ENCODE measurements around the gene LRRC66. TPM values are rescaled to one million over a fixed set of nuclear protein-coding genes. Genes with fewer than 3 reads are reported as not detected.

LRRC66 gene
- total RNA-seq, 1 experiment from 2014 or later = not detected

- H2BK15ac ChIP-seq (ENCODE audit: low read depth, low read length) = no peak overlapping the region
- no peak overlapping the region for H3K4ac ChIP-seq (ENCODE audit: low read depth, low read length)
- H3K79me2 ChIP-seq (ENCODE audit: insufficient read depth, low read length) = no peaks in the 10 kb centered on the region
- H3K9me3 Mint-ChIP-seq = peaks cover 13 to 14% of the 10 kb centered on the region in 2 experiments
- no peak overlapping the region for H2BK12ac ChIP-seq (ENCODE audit: insufficient read length, low read depth, low read length)
- H4K20me1 ChIP-seq (ENCODE audit: control insufficient read depth, insufficient read depth, insufficient read length) = no peaks in the 10 kb centered on the region
- H3K18ac ChIP-seq (ENCODE audit: insufficient read length, low read depth, low read length) = peak overlapping the region; percentile 71
- peak overlapping the region; percentile 57 for H2AFZ ChIP-seq (ENCODE audit: low read length)
- H4K5ac ChIP-seq (ENCODE audit: insufficient read length, low read depth, low read length) = no peak overlapping the region
- WGBS (ENCODE audit: extremely low coverage, insufficient read length, low lambda C conversion rate) = no CpG with 5 or more reads among the region's 46 CpGs
- H4K91ac ChIP-seq (ENCODE audit: insufficient read length, low read depth, low read length) = no peak overlapping the region
- H2AK5ac ChIP-seq (ENCODE audit: insufficient read length, low read length) = no peak overlapping the region
- no peak overlapping the region for H2BK20ac ChIP-seq (ENCODE audit: low read depth, low read length, poor library complexity, severe bottlenecking)
- H3K27me3 Mint-ChIP-seq (ENCODE audit: low read depth) = peaks cover 22% of the 10 kb centered on the region
- peak overlapping the region; percentile 82 to 85 for H3K4me3 Mint-ChIP-seq
- H3K4me2 ChIP-seq (ENCODE audit: insufficient read depth, insufficient read length, low read length) = peak overlapping the region; percentile 64
- no peak overlapping the region for H3K23ac ChIP-seq (ENCODE audit: insufficient read length, low read depth, low read length)
- DNase-seq = peak; percentile 94
- H3K23me2 ChIP-seq (ENCODE audit: insufficient read length, low read depth, low read length, poor library complexity, severe bottlenecking) = peaks cover 10% of the 10 kb centered on the region
- H3K79me1 ChIP-seq (ENCODE audit: insufficient read depth, low read depth, low read length, poor library complexity, severe bottlenecking) = no peaks in the 10 kb centered on the region
- H3K9me3 ChIP-seq (ENCODE audit: control insufficient read depth, low read depth, low read length) = no peaks in the 10 kb centered on the region
- no peak overlapping the region for H2BK5ac ChIP-seq (ENCODE audit: insufficient read length, low read length)
- no peak overlapping the region for H3K56ac ChIP-seq (ENCODE audit: insufficient read length, low read depth, low read length)
- peak overlapping the region; percentile 21 for H3K9ac ChIP-seq (ENCODE audit: extremely low read depth, insufficient read length, low read length)
- no peak overlapping the region for H2BK120ac ChIP-seq (ENCODE audit: low read depth, low read length, poor library complexity, severe bottlenecking)
- TF ChIP-seq, protein P1, sequence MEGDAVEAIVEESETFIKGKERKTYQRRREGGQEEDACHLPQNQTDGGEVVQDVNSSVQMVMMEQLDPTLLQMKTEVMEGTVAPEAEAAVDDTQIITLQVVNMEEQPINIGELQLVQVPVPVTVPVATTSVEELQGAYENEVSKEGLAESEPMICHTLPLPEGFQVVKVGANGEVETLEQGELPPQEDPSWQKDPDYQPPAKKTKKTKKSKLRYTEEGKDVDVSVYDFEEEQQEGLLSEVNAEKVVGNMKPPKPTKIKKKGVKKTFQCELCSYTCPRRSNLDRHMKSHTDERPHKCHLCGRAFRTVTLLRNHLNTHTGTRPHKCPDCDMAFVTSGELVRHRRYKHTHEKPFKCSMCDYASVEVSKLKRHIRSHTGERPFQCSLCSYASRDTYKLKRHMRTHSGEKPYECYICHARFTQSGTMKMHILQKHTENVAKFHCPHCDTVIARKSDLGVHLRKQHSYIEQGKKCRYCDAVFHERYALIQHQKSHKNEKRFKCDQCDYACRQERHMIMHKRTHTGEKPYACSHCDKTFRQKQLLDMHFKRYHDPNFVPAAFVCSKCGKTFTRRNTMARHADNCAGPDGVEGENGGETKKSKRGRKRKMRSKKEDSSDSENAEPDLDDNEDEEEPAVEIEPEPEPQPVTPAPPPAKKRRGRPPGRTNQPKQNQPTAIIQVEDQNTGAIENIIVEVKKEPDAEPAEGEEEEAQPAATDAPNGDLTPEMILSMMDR (conservative IDR thresholded peaks at IDR 0.05) = no peak
- no peak overlapping the region for H4K8ac ChIP-seq (replicated peaks; ENCODE audit: insufficient read length, low read depth, low read length)
- no peak overlapping the region for H3K27ac ChIP-seq (ENCODE audit: insufficient read length, low read depth, low read length)
- H3K27ac Mint-ChIP-seq = peak overlapping the region in 1 of 3 experiments; percentile 97; a peak in 2 of 7 replicates
- H3K4me1 ChIP-seq (ENCODE audit: insufficient read depth, low read length) = no peaks in the 10 kb centered on the region
- H3K14ac ChIP-seq (ENCODE audit: insufficient read depth, low read length) = peak overlapping the region; percentile 80; the same call in 1 of the 2 replicates
- peaks cover 7 to 9% (median 8%) of the 10 kb centered on the region in 3 experiments; a peak in 6 of 7 replicates for H3K36me3 Mint-ChIP-seq (ENCODE audit: insufficient read depth in 1 of 3, low read depth in 3 of 3)
- no peak overlapping the region for H3T11ph ChIP-seq (ENCODE audit: low read length)
- peaks cover 19 to 34% of the 10 kb centered on the region in 2 experiments for H3K4me1 Mint-ChIP-seq
- no peaks in the 10 kb centered on the region; the same call in 1 of the 2 replicates for H3K27me3 ChIP-seq (ENCODE audit: insufficient read depth, low read length)
Measured at GRCh38 chr4:52051615-52052474, 31.7 kb upstream of the LRRC66 start.
